Activated CD4-positive, alpha-beta memory T cell treated with anti-CD3 and anti-CD28 coated beads for 36 hours (primary cell): Measurements from ENCODE around the gene CHST6. TPM values are rescaled to one million over a fixed set of nuclear protein-coding genes. Genes with fewer than 3 reads are reported as not detected.
"Not testable (repeated sequence)": the region's sequence is repeated elsewhere in the genome, so short reads cannot be mapped to it uniquely, and the experiment has no call there.

Experiments used
- CTCF ChIA-PET: fragments of 350-600 bp; sonication (Branson Sonifier 250); formaldehyde crosslinking; loops from one replicate; lab custom pipeline; 2021; ENCODE audit warnings: antibody characterized with exemption, inconsistent platforms; lab: Charles Lee
- POLR2A ChIA-PET: fragments of 350-600 bp; sonication (Branson Sonifier 250); formaldehyde crosslinking; loops from one replicate; lab custom pipeline; 2021; ENCODE audit warnings: antibody characterized with exemption; lab: Charles Lee
- DNase-seq: peaks from one replicate; pipeline ENCODE4 v3.0.0-alpha.2; 2020
- H3K27ac Mint-ChIP-seq: one replicate; pipeline ENCODE4 v1.8.0; 2021; ENCODE audit warnings: mixed read lengths
- H3K27me3 Mint-ChIP-seq: one replicate; pipeline ENCODE4 v1.8.0; 2021; ENCODE audit warnings: mixed read lengths
- H3K36me3 Mint-ChIP-seq: one replicate; pipeline ENCODE4 v1.8.0; 2021; ENCODE audit warnings: mixed read lengths
- H3K4me1 Mint-ChIP-seq: one replicate; pipeline ENCODE4 v1.8.0; 2021; ENCODE audit warnings: low read depth, mixed read lengths
- H3K4me3 Mint-ChIP-seq: one replicate; pipeline ENCODE4 v1.8.0; 2021; ENCODE audit warnings: mild to moderate bottlenecking, mixed read lengths
- H3K9me3 Mint-ChIP-seq: one replicate; pipeline ENCODE4 v1.8.0; 2021; ENCODE audit warnings: mixed read lengths
- intact Hi-C: fragments of 100-400 bp; cut with micrococcal nuclease; formaldehyde crosslinking; loops from one replicate; pipeline ENCODE4 v1.15.1; 2023
- total RNA-seq, 2 experiments: library from RNA; stranded (reverse); gene quantifications; one replicate each; pipeline ENCODE4 v1.2.3, GENCODE V29; 2021

CHST6 gene
- total RNA-seq, 2 experiments from 2014 or later: not detected

DNA sequence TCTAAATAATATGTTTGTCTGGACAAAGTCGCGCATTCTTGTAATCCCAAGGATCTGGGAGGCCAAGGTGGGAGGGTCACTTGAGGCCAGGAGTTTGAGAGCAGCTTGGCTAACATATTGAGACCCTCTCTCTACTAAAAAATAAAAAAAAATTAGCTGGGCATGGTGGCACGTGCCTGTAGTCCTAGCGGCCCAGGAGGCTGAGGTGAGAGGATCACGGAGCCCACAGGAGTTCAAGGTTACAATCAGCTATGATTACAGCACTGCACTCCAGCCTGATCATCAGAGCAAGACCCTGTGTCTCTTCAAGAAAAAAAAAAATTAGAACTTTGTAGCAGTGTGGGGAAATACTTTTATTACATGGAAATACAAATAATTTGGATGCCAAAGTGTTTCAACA lies 6.1 kb upstream of the CHST6 start:
- intact Hi-C loops: no loop called here
- no peak for DNase-seq
- no peak overlapping the region for H3K4me3 Mint-ChIP-seq
- POLR2A ChIA-PET: no interaction called here
- CTCF ChIA-PET: interaction anchor here (0.9 kb wide), 1 partner anchor 302 kb away, joined by 3 read pairs; no protein-coding TSS in a partner anchor
- no peaks in the 10 kb centered on the region for H3K36me3 Mint-ChIP-seq
- no peaks in the 10 kb centered on the region for H3K9me3 Mint-ChIP-seq
- no peak overlapping the region for H3K27ac Mint-ChIP-seq
- peaks cover 5% of the 10 kb centered on the region for H3K27me3 Mint-ChIP-seq
- H3K4me1 Mint-ChIP-seq: peaks cover 6% of the 10 kb centered on the region

DNA sequence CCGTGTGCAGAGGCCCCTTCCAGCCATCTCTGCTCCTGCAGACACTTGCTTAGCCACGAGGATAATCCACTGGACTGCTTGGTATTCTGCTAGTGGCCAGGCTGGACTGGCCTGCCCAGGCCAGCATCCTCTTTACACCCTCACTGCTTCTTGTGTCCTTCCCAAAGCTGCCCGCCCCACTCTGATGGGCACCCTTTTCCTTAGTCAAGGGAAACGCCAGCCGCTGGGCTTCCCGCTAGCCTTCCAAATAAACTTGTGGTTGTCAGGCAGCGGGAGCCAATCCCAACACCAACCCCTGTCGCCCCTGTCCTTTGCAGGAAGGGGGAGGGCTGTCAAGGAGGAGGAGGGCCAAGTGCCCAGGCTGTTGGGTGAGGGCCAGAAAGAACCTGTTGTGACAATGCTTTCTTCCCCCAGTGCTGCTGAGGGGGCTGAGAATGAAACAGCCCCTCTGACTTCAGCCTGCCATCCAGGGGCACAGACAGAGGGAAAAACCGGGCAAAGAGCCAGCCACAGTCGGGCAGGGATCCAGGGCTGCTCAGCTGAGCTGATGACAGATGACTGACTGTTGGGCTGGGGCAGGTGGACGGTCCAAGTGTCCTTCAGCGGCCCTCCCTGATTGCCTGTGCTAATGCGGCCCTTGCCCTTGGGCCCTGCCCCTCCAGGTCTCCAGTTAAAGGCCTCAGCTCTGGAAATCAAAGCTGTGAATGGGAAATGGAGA lies 3.5 kb upstream of the CHST6 start:
- CTCF ChIA-PET, H3K4me3 Mint-ChIP-seq, H3K9me3 Mint-ChIP-seq, POLR2A ChIA-PET, H3K4me1 Mint-ChIP-seq, intact Hi-C loops, H3K27ac Mint-ChIP-seq, H3K36me3 Mint-ChIP-seq, DNase-seq: not testable (repeated sequence)
- H3K27me3 Mint-ChIP-seq: peaks cover 16% of the 10 kb centered on the region

DNA sequence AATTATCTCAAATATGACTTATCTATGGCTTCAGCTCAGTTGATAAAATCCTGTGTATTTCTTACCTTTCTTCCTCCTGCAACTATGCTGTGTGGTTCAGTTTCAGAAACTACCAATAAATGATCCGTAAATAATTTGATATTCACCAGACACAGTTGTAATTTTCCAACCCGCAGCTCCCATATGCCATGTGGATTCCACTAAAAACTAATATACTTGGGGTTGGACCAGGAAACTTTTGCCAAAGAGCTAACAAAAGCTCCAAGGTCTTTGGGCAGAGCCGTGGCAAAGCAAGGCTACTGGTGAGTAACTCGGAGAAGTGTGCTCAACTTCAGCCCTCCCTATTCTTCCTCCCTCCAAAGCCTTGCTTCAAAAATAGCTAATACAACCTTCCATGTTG lies 2.3 kb upstream of the CHST6 start:
- no peak overlapping the region for H3K4me3 Mint-ChIP-seq
- no peaks in the 10 kb centered on the region for H3K36me3 Mint-ChIP-seq
- ChIA-PET CTCF (no interaction called here), POLR2A (no interaction called here)
- no peaks in the 10 kb centered on the region for H3K9me3 Mint-ChIP-seq
- no peak for DNase-seq
- peaks cover 6% of the 10 kb centered on the region for H3K4me1 Mint-ChIP-seq
- H3K27ac Mint-ChIP-seq: no peak overlapping the region
- intact Hi-C loops: no loop called here
- H3K27me3 Mint-ChIP-seq: peaks cover 22% of the 10 kb centered on the region

DNA sequence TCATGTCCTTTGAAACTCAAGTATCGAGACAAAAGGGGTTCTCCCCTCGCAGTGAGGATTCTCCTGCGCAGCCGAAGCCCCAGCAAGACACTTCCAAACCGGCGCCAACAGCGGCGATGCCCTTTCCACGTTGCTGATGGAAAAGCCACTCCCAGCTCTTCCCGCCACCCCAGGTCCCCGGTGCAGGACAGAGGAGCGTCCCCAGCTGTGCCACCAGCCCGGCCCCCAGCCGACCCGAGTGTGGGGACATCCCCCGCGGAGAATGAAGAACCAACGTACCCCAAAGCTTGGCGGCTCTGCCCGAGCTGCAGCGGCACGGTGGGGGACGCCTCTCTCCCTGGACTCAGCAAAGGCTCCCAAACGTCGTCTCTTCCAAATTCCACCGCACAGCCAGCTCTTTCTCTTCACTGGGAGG lies 573 bp downstream of the CHST6 start:
- H3K36me3 Mint-ChIP-seq: no peaks in the 10 kb centered on the region
- POLR2A ChIA-PET: no interaction called here
- peaks cover 24% of the 10 kb centered on the region for H3K27me3 Mint-ChIP-seq
- DNase-seq: no peak
- H3K27ac Mint-ChIP-seq: no peak overlapping the region
- intact Hi-C loops: no loop called here
- CTCF ChIA-PET: interaction anchor here (1.1 kb wide), 1 partner anchor 22 kb away, joined by 5 read pairs; no protein-coding TSS in a partner anchor
- peak overlapping the region; percentile 45 for H3K4me3 Mint-ChIP-seq
- H3K9me3 Mint-ChIP-seq: no peaks in the 10 kb centered on the region
- peaks cover 6% of the 10 kb centered on the region for H3K4me1 Mint-ChIP-seq

DNA sequence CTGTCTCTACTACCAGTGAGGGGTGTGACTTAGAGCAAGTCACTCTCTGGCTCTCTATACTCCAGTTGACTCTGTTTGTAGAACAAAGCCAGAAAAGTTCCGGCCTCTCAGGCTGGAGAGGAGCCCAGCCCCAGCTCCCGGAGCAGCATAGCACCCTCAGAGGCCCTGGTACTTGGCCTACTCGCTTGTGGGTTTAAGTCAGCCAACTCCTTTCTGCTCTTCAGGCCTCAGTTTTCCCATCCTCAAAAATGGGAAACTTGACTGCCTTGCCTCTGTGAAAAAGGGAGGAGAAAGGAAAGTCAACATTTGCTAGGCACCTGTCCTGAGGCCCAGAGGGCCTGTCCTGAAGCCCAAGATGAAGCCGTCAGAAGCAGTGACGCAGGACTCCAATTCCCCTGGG lies 1.1 kb downstream of the CHST6 start:
- no peaks in the 10 kb centered on the region for H3K36me3 Mint-ChIP-seq
- ChIA-PET POLR2A (no interaction called here), CTCF (interaction anchor here (1.1 kb wide), 1 partner anchor 23 kb away, joined by 5 read pairs; no protein-coding TSS in a partner anchor)
- H3K4me1 Mint-ChIP-seq: peaks cover 6% of the 10 kb centered on the region
- H3K9me3 Mint-ChIP-seq: no peaks in the 10 kb centered on the region
- H3K4me3 Mint-ChIP-seq: peak overlapping the region; percentile 45
- no peak overlapping the region for H3K27ac Mint-ChIP-seq
- intact Hi-C loops: no loop called here
- peaks cover 24% of the 10 kb centered on the region for H3K27me3 Mint-ChIP-seq
- no peak for DNase-seq

DNA sequence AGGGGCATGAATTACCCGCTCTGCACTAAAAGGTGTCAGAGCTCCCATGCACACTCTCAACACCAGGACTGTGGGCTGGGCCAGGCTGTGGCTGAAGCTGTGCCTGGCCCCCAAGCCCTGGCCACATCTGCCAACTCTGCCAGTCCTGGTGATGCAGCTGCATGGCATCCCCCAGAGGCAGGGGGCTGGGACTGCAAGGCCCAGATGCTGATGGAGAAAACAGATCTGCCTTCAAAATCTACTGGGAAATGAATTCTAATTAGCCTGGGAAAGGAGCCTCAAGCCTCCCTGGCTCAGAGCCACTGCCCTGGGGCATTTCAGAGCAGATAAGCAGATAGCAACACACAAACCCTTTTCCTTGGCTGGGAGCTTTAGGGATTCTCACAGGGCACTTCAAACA lies 3.4 kb downstream of the CHST6 start:
- intact Hi-C loops: no loop called here
- DNase-seq: no peak
- POLR2A ChIA-PET: no interaction called here
- CTCF ChIA-PET: interaction anchor here (1.1 kb wide), 1 partner anchor 27 kb away, joined by 4 read pairs; the partner anchor contains the start of gene TMEM170A
- H3K27me3 Mint-ChIP-seq: peaks cover 22% of the 10 kb centered on the region
- H3K4me1 Mint-ChIP-seq: peaks cover 6% of the 10 kb centered on the region
- H3K4me3 Mint-ChIP-seq: no peak overlapping the region
- no peaks in the 10 kb centered on the region for H3K36me3 Mint-ChIP-seq
- no peak overlapping the region for H3K27ac Mint-ChIP-seq
- no peaks in the 10 kb centered on the region for H3K9me3 Mint-ChIP-seq

DNA sequence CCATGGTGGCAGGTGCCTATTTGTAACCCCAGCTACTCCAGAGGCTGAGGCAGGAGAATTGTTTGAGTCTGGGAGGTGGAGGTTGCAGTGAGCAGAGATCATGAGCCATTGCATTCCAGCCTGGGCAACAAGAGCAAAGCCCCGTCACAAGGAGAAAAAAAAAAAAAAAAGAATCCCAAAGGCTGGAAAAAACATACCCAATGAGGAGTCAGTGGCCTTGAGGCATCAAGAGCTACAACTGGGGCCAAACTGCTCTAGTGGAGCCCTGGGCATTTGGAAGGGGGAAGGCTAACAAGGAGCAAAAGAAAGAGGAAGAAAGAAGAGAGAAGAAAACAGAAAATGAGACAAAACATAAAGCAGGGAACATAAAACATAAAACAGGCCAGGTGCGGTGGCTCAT lies 6.9 kb downstream of the CHST6 start:
- no peak overlapping the region for H3K27ac Mint-ChIP-seq
- H3K9me3 Mint-ChIP-seq: no peaks in the 10 kb centered on the region
- POLR2A ChIA-PET: no interaction called here

DNA sequence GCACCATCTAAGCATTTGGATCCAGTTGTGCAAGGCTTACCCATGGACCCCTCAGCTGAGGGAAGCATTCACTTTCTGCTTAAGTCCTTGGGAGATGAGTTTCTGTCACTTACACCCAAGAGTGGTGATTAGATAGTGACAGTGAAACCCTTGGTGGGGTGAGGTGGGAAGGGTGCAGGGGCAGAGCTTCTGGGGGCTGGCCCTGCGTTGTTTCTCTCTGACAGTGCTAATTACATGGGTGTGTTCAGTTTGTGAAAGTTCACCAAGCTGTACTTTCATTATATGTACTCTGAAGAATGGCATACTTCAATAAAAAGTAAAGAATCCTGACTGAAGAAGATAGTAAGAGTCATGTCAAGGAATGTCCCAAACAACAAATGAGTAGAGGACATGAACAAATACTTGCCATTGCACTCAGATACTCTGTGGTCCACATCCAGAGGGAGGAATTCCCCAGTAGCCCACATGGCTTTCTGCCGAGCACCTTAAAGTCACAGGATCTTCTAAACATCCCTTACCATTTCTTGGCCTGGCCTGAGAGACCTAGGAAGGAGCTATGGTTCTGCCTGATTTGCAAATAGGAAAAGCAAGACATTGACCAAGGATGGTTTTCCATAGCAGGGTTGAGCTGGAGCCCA lies 8.4 kb downstream of the CHST6 start:
- Mint-ChIP-seq H3K4me3 (no peak overlapping the region), H3K36me3 (no peaks in the 10 kb centered on the region), H3K4me1 (no peaks in the 10 kb centered on the region), H3K27ac (no peak overlapping the region), H3K9me3 (no peaks in the 10 kb centered on the region), H3K27me3 (peaks cover 13% of the 10 kb centered on the region)
- intact Hi-C loops: no loop called here
- ChIA-PET CTCF (interaction anchor here (0.7 to 2.0 kb wide), 3 partner anchors 10 to 31 kb away, joined by 3 to 6 read pairs (median 4); no protein-coding TSS in a partner anchor), POLR2A (interaction anchor here (0.7 kb wide), 1 partner anchor 203 kb away, joined by 3 read pairs; no protein-coding TSS in a partner anchor)
- DNase-seq: peak; percentile 19

More for the DNA sequence above, 6.9 kb downstream of the CHST6 start:
- Mint-ChIP-seq H3K4me1 (no peaks in the 10 kb centered on the region), H3K4me3 (no peak overlapping the region), H3K27me3 (peaks cover 16% of the 10 kb centered on the region), H3K36me3 (no peaks in the 10 kb centered on the region)
- CTCF ChIA-PET: no interaction called here
- intact Hi-C loops: no loop called here
- no peak for DNase-seq

DNA sequence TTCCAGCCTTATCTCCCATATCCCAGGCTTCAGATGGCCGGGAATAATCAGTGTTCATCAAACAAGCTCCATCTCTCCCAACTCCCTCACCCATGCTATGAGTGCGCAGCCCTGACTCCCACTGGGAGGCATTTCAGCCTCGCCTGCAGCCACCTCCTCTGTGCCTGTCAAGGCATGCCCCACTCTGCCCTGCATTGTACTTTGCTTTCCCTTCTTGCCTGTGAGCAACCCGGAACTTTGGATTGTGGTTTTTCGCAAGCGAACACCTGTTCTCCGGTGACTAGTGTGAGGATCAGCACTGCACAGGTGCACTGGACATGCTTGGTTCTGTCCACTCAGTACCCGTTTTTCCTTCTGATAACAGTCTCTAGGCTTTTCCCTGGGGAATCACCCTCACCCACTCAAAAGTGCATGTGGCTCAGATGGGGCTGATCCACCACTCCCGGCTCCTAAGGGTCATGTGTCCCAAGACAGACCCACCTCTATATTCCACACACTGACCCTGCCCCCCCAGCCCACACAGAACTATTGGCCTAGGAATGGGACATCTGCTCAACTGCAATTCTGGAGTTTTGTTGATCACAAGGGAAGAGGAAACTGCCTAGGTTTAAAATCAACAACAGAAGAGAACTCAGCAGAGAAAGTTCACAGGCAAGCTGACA lies 9.1 kb downstream of the CHST6 start:
- DNase-seq: no peak
- Mint-ChIP-seq H3K27me3 (peaks cover 15% of the 10 kb centered on the region), H3K4me1 (no peaks in the 10 kb centered on the region), H3K36me3 (no peaks in the 10 kb centered on the region), H3K27ac (no peak overlapping the region), H3K4me3 (no peak overlapping the region), H3K9me3 (no peaks in the 10 kb centered on the region)
- POLR2A ChIA-PET: no interaction called here
- CTCF ChIA-PET: interaction anchor here (0.7 to 2.0 kb wide), 2 partner anchors 9 to 31 kb away, joined by 3 to 6 read pairs; no protein-coding TSS in a partner anchor
- intact Hi-C loops: no loop called here

DNA sequence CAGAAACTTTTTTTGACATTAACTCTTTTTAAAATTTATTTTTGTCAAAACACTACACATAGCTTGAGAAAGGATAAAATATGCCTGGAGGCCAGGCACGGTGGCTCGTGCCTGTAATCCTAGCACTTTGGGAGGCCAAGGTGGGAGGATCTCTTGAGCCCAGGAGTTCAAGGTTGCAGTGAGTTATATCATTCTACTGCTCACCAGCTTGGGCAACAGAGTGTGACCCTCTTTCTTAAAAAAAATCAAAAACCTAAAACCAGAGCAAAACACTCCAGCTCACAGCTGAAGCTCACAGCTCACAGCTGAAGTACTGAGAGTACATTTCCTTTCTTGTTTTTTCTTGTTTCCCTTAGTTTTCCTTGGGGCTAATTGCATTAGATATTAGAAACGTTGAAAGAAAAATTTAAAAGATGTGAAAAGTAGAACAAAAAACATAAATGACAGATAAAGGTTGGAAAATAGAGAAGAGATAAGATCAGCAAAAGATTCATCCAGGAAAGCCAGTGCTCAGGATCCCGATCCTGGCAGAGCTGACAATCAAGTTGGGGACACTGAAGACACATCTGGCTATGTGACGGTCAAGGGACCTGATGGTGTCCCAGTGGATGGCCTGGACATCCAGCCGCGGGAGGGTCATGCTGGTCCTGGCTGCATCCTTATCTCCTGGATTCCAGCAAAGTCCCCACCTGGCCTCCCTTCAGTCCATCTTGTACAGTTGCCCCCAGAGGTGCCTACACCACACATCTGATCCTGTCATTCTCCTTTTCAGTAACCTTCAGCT lies 9.8 kb downstream of the CHST6 start:
- Mint-ChIP-seq H3K4me1 (no peaks in the 10 kb centered on the region), H3K9me3 (no peaks in the 10 kb centered on the region), H3K36me3 (no peaks in the 10 kb centered on the region), H3K27me3 (peaks cover 12% of the 10 kb centered on the region), H3K4me3 (no peak overlapping the region), H3K27ac (no peak overlapping the region)
- ChIA-PET POLR2A (no interaction called here), CTCF (interaction anchor here (2.0 kb wide), 1 partner anchor 9 kb away, joined by 6 read pairs; no protein-coding TSS in a partner anchor)
- no peak for DNase-seq
- intact Hi-C loops: no loop called here

DNA sequence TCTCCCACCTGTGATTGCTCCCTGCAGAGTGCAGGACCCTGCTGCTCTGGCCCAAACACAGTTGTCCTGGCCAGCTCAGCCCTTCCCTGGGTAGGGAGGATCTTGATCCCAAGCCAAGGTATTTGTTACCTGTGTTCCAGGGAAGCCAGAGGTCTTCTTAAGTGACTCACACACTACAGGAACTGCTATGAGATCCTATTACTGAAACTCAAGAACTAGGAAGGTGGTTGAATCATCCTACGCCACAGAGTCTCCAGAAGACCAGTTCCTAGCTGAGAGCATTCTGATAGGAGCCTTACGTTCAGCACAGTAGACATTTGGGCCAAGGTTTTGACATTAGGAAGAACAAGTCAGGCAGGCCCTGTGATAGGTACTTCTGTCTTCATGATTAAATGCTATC lies 12.0 kb downstream of the CHST6 start:
- no peaks in the 10 kb centered on the region for H3K4me1 Mint-ChIP-seq
- H3K4me3 Mint-ChIP-seq: no peak overlapping the region
- intact Hi-C loops: no loop called here
- peaks cover 14% of the 10 kb centered on the region for H3K27me3 Mint-ChIP-seq
- CTCF ChIA-PET: no interaction called here
- POLR2A ChIA-PET: no interaction called here
- no peak for DNase-seq
- no peaks in the 10 kb centered on the region for H3K9me3 Mint-ChIP-seq
- H3K36me3 Mint-ChIP-seq: no peaks in the 10 kb centered on the region
- no peak overlapping the region for H3K27ac Mint-ChIP-seq
